Measurements from ENCODE around the gene RAB3GAP2. TPM values are rescaled to one million over a fixed set of nuclear protein-coding genes. Genes with fewer than 3 reads are reported as not detected.

Gene RAB3GAP2
- total RNA-seq, 1 donor from 2014 or later, result 26.1 TPM

DNA sequence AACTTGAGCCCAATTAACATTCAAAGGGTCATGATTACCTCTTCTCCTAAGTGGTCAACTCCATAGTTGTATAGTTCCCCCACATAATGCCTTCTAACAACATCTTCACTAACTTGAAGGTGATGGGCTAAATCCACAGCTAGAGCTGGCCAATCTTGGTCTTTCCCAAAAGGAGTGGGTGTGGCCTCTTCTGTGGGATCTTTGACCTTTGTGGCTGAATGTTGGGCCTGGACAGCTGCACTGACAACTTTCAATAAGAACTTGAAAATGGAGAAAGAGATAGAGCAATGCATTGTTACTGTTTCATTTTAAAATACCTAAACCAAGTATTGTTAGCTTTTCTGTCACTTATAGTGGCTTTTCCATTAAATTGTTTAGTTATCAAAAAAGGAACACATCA is 119.1 kb downstream of the RAB3GAP2 start:
- Histone ChIP-seq H3K27me3 (ENCODE audit: control insufficient read depth, insufficient read depth, low read length) (no peaks in the 10 kb centered on the region), H3K4me3 (ENCODE audit: low read depth, low read length) (no peak overlapping the region), H3K36me3 (ENCODE audit: control insufficient read depth, insufficient read depth, low read length) (peaks cover 10% of the 10 kb centered on the region)
- DNase-seq (ENCODE audit: low read depth), result no peak
- TF ChIP-seq, protein P1, sequence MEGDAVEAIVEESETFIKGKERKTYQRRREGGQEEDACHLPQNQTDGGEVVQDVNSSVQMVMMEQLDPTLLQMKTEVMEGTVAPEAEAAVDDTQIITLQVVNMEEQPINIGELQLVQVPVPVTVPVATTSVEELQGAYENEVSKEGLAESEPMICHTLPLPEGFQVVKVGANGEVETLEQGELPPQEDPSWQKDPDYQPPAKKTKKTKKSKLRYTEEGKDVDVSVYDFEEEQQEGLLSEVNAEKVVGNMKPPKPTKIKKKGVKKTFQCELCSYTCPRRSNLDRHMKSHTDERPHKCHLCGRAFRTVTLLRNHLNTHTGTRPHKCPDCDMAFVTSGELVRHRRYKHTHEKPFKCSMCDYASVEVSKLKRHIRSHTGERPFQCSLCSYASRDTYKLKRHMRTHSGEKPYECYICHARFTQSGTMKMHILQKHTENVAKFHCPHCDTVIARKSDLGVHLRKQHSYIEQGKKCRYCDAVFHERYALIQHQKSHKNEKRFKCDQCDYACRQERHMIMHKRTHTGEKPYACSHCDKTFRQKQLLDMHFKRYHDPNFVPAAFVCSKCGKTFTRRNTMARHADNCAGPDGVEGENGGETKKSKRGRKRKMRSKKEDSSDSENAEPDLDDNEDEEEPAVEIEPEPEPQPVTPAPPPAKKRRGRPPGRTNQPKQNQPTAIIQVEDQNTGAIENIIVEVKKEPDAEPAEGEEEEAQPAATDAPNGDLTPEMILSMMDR (IDR thresholded peaks at IDR 0.05; ENCODE audit: insufficient read depth, low read length, severe bottlenecking), result no peak
- no peak for FAIRE-seq

- TF ChIP-seq, protein P1 (IDR thresholded peaks at IDR 0.05; ENCODE audit: insufficient read depth, low read length, severe bottlenecking), result no peak
- FAIRE-seq (no peak), DNase-seq (ENCODE audit: low read depth) (no peak)
- Histone ChIP-seq H3K4me3 (ENCODE audit: low read depth, low read length) (no peak overlapping the region), H3K36me3 (ENCODE audit: control insufficient read depth, insufficient read depth, low read length) (peaks cover 4% of the 10 kb centered on the region), H3K27me3 (ENCODE audit: control insufficient read depth, insufficient read depth, low read length) (no peaks in the 10 kb centered on the region)
Observed at GRCh38 chr1:220151454-220151853, 120.8 kb downstream of the RAB3GAP2 start.

GRCh38 chr1:220149742-220150141 is 122.5 kb downstream of the RAB3GAP2 start:
- Histone ChIP-seq H3K4me3 (ENCODE audit: low read depth, low read length) (no peak overlapping the region), H3K27me3 (ENCODE audit: control insufficient read depth, insufficient read depth, low read length) (no peaks in the 10 kb centered on the region), H3K36me3 (ENCODE audit: control insufficient read depth, insufficient read depth, low read length) (peaks cover 3% of the 10 kb centered on the region)
- no peak for DNase-seq (ENCODE audit: low read depth)
- no peak for FAIRE-seq
- TF ChIP-seq, protein P1 (IDR thresholded peaks at IDR 0.05; ENCODE audit: insufficient read depth, low read length, severe bottlenecking), result no peak

- Histone ChIP-seq H3K4me3 (ENCODE audit: low read depth, low read length) (no peak overlapping the region), H3K36me3 (ENCODE audit: control insufficient read depth, insufficient read depth, low read length) (peaks cover 5% of the 10 kb centered on the region), H3K27me3 (ENCODE audit: control insufficient read depth, insufficient read depth, low read length) (no peaks in the 10 kb centered on the region)
- TF ChIP-seq, protein P1 (IDR thresholded peaks at IDR 0.05; ENCODE audit: insufficient read depth, low read length, severe bottlenecking), result no peak
- DNase-seq (ENCODE audit: low read depth) (no peak), FAIRE-seq (no peak)
Observed at GRCh38 chr1:220144051-220144450, 128.2 kb downstream of the RAB3GAP2 start.

GRCh38 chr1:220139966-220140365 is 132.3 kb downstream of the RAB3GAP2 start:
- TF ChIP-seq, protein P1 (IDR thresholded peaks at IDR 0.05; ENCODE audit: insufficient read depth, low read length, severe bottlenecking), result no peak
- Histone ChIP-seq H3K4me3 (ENCODE audit: low read depth, low read length) (no peak overlapping the region), H3K36me3 (ENCODE audit: control insufficient read depth, insufficient read depth, low read length) (peaks cover 11% of the 10 kb centered on the region), H3K27me3 (ENCODE audit: control insufficient read depth, insufficient read depth, low read length) (no peaks in the 10 kb centered on the region)
- FAIRE-seq (no peak), DNase-seq (ENCODE audit: low read depth) (no peak)

GRCh38 chr1:220137019-220137786 is 135.1 kb downstream of the RAB3GAP2 start:
- DNase-seq (ENCODE audit: low read depth), result no peak
- no peak overlapping the region for H3K4me3 ChIP-seq (ENCODE audit: low read depth, low read length)
- peaks cover 11% of the 10 kb centered on the region for H3K36me3 ChIP-seq (ENCODE audit: control insufficient read depth, insufficient read depth, low read length)
- no peak for FAIRE-seq
- TF ChIP-seq, protein P1 (IDR thresholded peaks at IDR 0.05; ENCODE audit: insufficient read depth, low read length, severe bottlenecking), result no peak
- H3K27me3 ChIP-seq (ENCODE audit: control insufficient read depth, insufficient read depth, low read length), result no peaks in the 10 kb centered on the region
